ENCODE data around the gene GRAMD1B. TPM values are rescaled to one million over a fixed set of nuclear protein-coding genes. Genes with fewer than 3 reads are reported as not detected.
A peak's percentile ranks its signal among the peaks of the same experiment; 100 is the strongest.

The GRAMD1B gene
- total RNA-seq, 6 donors from 2014 or later, result 5.8 to 132 (median 10.1) TPM

DNA sequence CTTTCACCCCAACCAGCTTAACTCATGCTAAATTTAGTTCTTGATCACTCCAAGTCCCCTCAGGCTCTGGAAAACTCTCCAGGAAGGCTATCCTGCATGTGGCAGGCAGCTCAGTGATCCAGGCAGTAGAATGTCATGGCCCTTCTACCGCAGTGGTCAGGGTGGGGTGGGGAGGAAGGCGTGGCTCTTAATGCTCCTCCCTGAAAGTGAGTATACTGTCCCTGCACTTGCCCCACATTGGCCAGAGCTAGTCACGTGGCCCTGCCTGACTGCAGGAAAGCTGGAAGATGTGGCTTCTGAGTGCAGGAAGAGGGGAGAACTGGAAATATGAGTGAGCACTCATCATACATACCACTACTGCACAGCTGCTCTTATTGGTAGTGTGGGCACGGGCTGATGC lies 102.1 kb downstream of the GRAMD1B start:
- H3K9me3 ChIP-seq, result no peaks in the 10 kb centered on the region
- no peaks in the 10 kb centered on the region for H3K4me1 ChIP-seq
- WGBS, 2 donors, result 84 to 88% methylated on average over 3 to 4 of the region's 4 CpGs
- no peak overlapping the region for H3K27ac ChIP-seq
- no peak overlapping the region for H3K4me3 ChIP-seq
- no peak for DNase-seq
- TF ChIP-seq POLR2A (IDR thresholded peaks at IDR 0.05) (no peak), POLR2AphosphoS5 (IDR thresholded peaks at IDR 0.05) (no peak), EP300 (IDR thresholded peaks at IDR 0.05) (no peak)
- TF ChIP-seq, protein P1, sequence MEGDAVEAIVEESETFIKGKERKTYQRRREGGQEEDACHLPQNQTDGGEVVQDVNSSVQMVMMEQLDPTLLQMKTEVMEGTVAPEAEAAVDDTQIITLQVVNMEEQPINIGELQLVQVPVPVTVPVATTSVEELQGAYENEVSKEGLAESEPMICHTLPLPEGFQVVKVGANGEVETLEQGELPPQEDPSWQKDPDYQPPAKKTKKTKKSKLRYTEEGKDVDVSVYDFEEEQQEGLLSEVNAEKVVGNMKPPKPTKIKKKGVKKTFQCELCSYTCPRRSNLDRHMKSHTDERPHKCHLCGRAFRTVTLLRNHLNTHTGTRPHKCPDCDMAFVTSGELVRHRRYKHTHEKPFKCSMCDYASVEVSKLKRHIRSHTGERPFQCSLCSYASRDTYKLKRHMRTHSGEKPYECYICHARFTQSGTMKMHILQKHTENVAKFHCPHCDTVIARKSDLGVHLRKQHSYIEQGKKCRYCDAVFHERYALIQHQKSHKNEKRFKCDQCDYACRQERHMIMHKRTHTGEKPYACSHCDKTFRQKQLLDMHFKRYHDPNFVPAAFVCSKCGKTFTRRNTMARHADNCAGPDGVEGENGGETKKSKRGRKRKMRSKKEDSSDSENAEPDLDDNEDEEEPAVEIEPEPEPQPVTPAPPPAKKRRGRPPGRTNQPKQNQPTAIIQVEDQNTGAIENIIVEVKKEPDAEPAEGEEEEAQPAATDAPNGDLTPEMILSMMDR (IDR thresholded peaks at IDR 0.05), result no peak
- H3K36me3 ChIP-seq, result no peaks in the 10 kb centered on the region
- no peak for ATAC-seq (ENCODE audit: low FRiP score in 2 of 2)
- H3K27me3 ChIP-seq, result no peaks in the 10 kb centered on the region

DNA sequence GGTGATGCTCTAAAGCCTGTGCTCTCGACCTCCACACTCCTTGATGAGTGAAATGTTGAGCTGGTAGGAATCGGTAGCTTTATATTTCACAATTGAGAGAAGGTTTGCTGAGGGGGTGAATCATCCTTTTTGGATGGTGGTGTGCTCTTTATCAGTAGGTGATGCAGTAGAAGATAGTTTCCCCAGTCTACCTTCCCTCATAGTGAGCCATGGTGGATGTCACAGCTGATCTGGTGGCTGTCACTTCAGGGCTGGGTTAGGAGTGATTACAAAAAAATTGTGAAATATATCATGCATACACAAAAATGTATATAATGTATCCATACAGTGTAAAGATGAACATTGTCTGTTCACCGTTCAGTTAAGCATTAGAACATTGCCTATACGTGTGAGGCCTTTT lies 105.3 kb downstream of the GRAMD1B start:
- WGBS, 2 donors, result 84 to 87% methylated on average over 4 of the region's 4 CpGs
- Histone ChIP-seq H3K4me1 (no peaks in the 10 kb centered on the region), H3K4me3 (no peak overlapping the region), H3K27ac (no peak overlapping the region), H3K27me3 (no peaks in the 10 kb centered on the region), H3K36me3 (no peaks in the 10 kb centered on the region), H3K9me3 (no peaks in the 10 kb centered on the region)
- ATAC-seq (ENCODE audit: low FRiP score in 2 of 2) (no peak), DNase-seq (no peak)
- TF ChIP-seq, protein P1 (IDR thresholded peaks at IDR 0.05), result no peak
- TF ChIP-seq POLR2A (IDR thresholded peaks at IDR 0.05) (no peak), EP300 (IDR thresholded peaks at IDR 0.05) (no peak), POLR2AphosphoS5 (IDR thresholded peaks at IDR 0.05) (no peak)

DNA sequence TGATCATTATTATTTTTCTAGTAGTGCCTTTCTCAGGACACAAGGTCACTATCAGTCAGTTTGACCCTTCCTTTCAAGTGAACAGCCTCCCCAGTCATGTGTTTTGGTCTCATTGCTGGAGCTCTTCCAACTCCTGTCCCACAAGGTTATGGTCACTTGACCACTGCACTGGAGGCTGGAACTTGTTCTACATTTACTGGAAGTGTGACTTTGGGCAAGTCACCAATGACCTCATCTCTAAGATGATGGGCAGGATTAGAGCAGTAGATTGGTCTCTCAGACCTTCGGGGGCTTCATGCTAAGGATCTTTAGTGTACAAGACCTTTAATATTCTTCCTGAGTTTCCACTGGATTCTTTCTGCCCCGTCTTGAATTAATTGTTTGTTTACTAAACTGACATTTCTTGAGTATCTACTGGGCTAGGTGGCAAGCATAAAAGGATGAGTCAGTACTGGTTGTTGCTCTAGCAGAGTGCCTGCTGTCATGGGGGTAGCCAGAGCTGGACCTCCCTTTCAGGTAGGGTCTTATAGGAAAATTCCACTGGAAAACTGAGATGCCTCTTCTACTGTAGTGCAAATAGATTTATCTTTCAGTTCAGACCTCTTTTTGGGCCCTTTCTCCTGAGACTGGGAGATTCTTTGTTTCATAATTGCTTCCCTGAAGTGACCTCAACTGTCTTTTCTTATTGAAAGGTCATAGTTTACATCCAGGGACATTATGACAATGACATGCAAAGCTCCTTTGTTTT lies 106.8 kb downstream of the GRAMD1B start:
- H3K36me3 ChIP-seq, result no peaks in the 10 kb centered on the region
- peak in 1 of 2 donors; percentile 33 for DNase-seq
- H3K9me3 ChIP-seq, result no peaks in the 10 kb centered on the region
- H3K27ac ChIP-seq, result no peak overlapping the region
- ATAC-seq (ENCODE audit: low FRiP score in 2 of 2), result peak in 1 of 2 donors; percentile 24
- TF ChIP-seq POLR2AphosphoS5 (IDR thresholded peaks at IDR 0.05) (no peak), EP300 (IDR thresholded peaks at IDR 0.05) (no peak)
- TF ChIP-seq, protein P1 (IDR thresholded peaks at IDR 0.05), result no peak
- no peaks in the 10 kb centered on the region for H3K4me1 ChIP-seq
- H3K27me3 ChIP-seq, result no peaks in the 10 kb centered on the region
- no peak overlapping the region for H3K4me3 ChIP-seq
- WGBS, 2 donors, result 72 to 78% methylated on average over 2 of the region's 2 CpGs

DNA sequence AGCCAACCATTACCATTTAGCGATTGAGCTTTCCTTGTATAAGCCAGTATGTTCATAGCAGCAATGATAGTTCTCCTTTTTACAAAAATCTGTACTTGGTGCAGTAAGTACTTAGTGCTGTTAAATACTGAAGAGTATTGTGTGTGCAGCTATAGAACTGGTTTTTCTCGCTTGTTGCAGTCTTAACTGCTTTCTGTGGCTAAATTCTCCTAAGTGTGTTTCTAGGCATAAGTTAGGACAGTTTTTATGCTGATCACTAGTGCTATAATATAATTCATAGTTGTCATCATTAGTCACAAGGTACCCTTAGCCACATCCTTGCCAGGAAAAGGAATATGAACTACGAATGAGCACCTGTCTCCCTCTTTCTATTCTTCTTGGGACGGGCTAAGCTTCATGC lies 107.7 kb downstream of the GRAMD1B start:
- Histone ChIP-seq H3K4me3 (no peak overlapping the region), H3K9me3 (no peaks in the 10 kb centered on the region), H3K36me3 (no peaks in the 10 kb centered on the region), H3K27ac (no peak overlapping the region), H3K4me1 (no peaks in the 10 kb centered on the region), H3K27me3 (no peaks in the 10 kb centered on the region)
- 88 to 95% methylated on average over 4 of the region's 4 CpGs for WGBS, 2 donors
- TF ChIP-seq, protein P1 (IDR thresholded peaks at IDR 0.05), result no peak
- TF ChIP-seq POLR2AphosphoS5 (IDR thresholded peaks at IDR 0.05) (no peak), EP300 (IDR thresholded peaks at IDR 0.05) (no peak), POLR2A (IDR thresholded peaks at IDR 0.05) (no peak)
- no peak for ATAC-seq (ENCODE audit: low FRiP score in 2 of 2)
- no peak for DNase-seq

- ATAC-seq (ENCODE audit: low FRiP score in 2 of 2) (no peak), DNase-seq (no peak)
- TF ChIP-seq POLR2A (IDR thresholded peaks at IDR 0.05), result no peak
- TF ChIP-seq, protein P1 (IDR thresholded peaks at IDR 0.05), result no peak
- no peak for TF ChIP-seq EP300 (IDR thresholded peaks at IDR 0.05)
- no peak for TF ChIP-seq POLR2AphosphoS5 (IDR thresholded peaks at IDR 0.05)
- no peaks in the 10 kb centered on the region for H3K36me3 ChIP-seq
- H3K27ac ChIP-seq, result no peak overlapping the region
- H3K9me3 ChIP-seq, result no peaks in the 10 kb centered on the region
- H3K27me3 ChIP-seq, result no peaks in the 10 kb centered on the region
- no peak overlapping the region for H3K4me3 ChIP-seq
- 82 to 94% methylated on average over 4 of the region's 4 CpGs for WGBS, 2 donors
- no peaks in the 10 kb centered on the region for H3K4me1 ChIP-seq
Measured at GRCh38 chr11:123543797-123544196, 113.7 kb downstream of the GRAMD1B start.
